Activated CD8-positive, alpha-beta memory T cell treated with anti-CD3 and anti-CD28 coated beads, Interleukin-2, amount 50 U/mL, for 1 hour (primary cell): ENCODE measurements around the gene CFB.
"Not testable (repeated sequence)": the region's sequence is repeated elsewhere in the genome, so short reads cannot be mapped to it uniquely, and the experiment has no call there.

Experiments
- DNase-seq: peaks from one replicate; pipeline ENCODE4 v3.0.0-alpha.2; 2020; ENCODE audit errors: extremely low read depth

The CFB gene

GRCh38 chr6:31911826-31912585 is 33.9 kb upstream of the CFB start:
- DNase-seq, result no peak

GRCh38 chr6:31915351-31915750 is 30.5 kb upstream of the CFB start:
- no peak for DNase-seq

- DNase-seq, result no peak
These were observed 30.1 kb upstream of the CFB start for GRCh38 chr6:31915756-31916155.

DNA sequence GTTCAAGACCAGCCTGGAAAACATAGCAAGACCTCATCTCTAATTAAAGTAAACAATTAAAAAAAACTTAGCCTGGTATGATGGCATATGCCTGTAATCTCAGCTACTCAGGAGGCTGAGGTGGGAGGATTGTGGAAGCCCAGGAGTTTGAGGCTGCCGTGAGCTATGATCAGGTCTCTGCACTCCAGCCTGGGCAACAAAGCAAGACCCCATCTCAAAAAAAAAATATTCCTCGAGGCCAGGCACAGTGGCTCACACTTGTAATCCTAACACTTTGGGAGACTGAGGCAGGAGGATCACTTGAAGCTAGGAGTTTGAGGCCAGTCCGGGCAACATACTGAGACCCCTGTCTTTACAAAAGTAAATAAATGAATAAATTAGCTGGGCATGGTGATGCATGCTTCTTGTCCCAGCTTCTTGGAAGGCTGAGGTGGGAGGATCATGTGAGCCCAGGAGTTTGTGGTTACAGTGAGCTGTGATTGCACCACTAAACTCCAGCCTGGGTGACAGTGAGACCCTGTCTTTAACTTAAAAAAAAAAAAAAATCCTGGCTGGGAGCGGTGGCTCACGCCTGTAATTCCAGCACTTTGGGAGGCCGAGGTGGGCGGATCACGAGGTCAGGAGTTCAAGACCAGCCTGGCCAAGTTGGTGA is 27.7 kb upstream of the CFB start:
- DNase-seq, result no peak

DNA sequence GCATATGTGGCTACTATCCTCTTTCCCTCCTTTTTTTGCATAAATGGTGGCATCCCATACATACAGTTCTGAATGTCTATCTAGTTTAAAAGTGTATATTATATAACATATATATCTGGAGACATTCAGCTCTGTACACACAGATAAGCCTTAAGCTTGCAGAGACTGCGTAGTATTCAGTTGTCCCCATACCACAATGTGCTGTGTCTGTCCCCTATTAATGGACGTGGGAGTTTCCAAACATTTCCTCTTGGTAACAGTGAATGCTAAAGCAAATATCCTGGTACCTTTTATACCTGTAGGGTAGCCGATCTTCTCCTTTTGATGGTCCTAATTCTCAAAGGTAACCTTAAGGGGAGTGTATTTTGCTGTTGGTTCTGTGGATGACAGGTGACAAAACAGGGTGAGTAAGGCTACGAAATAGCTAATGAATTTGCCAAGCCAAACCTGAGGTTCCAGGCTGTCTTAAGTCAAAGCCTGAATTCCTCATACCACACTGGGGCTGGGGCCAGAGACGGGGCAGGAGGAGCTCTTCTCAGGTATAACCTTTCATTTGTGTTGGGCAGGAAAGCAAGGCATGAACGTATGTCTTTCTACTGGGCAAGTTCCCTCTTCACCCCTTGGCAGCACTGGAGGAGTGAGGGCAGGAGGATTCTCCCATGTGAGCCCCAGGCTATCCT is 26.1 kb upstream of the CFB start:
- no peak for DNase-seq

- no peak for DNase-seq
These were observed 25.1 kb upstream of the CFB start for GRCh38 chr6:31920811-31921210.

DNA sequence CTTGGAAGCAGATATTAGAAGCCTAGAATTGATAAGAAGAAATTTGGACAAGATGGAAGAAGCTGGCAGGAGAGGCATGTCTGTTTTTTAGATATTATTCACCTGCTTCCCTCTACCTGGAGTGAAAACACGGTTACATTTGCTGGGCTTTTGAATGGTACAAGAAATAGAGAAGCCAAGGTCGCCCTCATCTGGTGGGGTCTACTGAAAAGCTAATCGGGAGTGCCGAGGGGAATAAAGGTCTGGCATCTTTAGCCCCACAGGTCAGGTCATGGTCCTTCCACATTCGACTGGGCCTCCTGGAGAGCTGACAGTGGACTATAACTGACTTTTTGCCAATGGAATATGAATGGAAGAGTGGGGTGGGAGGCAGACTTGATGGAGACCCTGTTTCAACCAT is 23.0 kb upstream of the CFB start:
- no peak for DNase-seq

GRCh38 chr6:31927242-31927862 is 18.5 kb upstream of the CFB start, which contains the start of gene C2:
C2 (plus strand) TSS chr6:31927717; CDS start chr6:31927753, 36 bp downstream.
- DNase-seq, result no peak

DNA sequence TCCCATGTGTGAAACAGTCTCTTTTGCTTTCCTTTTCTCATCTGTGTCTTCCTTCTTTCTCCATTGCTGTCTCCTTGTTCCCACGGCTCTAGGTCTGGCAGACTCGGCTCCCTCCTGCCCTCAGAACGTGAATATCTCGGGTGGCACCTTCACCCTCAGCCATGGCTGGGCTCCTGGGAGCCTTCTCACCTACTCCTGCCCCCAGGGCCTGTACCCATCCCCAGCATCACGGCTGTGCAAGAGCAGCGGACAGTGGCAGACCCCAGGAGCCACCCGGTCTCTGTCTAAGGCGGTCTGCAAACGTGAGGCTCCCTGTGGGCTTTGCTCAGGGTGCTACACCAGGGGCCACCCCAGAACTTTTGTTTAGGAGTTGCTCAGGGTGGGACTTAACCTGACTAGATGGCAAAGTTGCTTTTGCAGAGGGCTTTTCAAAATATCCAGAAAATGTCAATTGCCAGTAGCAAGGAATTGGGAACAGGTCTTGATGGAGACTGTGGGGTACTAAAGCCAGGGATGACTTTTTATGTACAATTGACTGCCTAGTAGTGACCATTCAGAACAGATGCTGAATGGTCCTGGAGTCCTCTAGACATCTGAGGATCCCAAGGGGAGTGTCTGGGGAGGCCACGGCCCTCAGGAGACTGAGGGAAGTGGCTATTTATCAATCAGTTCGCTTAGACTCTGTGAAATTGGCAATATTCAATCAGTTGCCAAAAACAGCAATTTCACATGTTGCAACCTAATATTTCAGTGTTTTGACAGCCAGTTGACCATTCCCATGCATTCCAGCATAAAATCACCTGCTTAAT is 17.8 kb upstream of the CFB start:
- no peak for DNase-seq

DNA sequence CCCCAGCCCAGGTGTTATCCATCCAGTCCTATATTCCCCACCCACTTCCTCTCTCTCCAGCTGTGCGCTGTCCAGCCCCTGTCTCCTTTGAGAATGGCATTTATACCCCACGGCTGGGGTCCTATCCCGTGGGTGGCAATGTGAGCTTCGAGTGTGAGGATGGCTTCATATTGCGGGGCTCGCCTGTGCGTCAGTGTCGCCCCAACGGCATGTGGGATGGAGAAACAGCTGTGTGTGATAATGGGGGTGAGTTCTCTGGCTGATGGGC is 17.3 kb upstream of the CFB start:
- DNase-seq, result no peak

GRCh38 chr6:31930962-31931361 is 14.9 kb upstream of the CFB start:
- no peak for DNase-seq

GRCh38 chr6:31932137-31932536 is 13.8 kb upstream of the CFB start:
- DNase-seq, result not testable (repeated sequence)

DNA sequence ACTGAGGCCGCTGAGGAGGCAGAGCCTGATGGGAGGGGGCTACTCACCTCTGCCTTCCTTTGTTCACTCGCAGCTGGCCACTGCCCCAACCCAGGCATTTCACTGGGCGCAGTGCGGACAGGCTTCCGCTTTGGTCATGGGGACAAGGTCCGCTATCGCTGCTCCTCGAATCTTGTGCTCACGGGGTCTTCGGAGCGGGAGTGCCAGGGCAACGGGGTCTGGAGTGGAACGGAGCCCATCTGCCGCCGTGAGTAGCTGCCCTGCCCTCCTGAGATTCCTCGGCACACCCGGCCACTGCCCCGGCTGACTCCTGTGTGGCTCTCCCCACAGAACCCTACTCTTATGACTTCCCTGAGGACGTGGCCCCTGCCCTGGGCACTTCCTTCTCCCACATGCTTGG is 12.4 kb upstream of the CFB start:
- DNase-seq, result no peak

- no peak for DNase-seq
These were observed 10.9 kb upstream of the CFB start for GRCh38 chr6:31935021-31935420.

DNA sequence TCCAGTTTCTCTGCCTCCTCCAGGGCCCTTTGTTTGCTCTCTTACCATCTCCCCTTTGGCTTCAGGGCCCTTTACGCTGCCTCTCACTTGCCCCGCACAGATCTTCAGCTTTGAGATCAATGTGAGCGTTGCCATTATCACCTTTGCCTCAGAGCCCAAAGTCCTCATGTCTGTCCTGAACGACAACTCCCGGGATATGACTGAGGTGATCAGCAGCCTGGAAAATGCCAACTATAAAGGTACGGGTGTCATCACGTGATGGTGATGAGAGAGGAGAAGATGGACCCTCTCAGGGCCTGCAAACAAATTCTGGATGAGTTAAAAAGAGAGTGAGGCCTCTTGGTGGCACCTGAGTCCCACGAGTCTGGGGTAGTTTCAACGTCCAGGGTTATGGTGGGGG is 10.1 kb upstream of the CFB start:
- DNase-seq, result no peak

DNA sequence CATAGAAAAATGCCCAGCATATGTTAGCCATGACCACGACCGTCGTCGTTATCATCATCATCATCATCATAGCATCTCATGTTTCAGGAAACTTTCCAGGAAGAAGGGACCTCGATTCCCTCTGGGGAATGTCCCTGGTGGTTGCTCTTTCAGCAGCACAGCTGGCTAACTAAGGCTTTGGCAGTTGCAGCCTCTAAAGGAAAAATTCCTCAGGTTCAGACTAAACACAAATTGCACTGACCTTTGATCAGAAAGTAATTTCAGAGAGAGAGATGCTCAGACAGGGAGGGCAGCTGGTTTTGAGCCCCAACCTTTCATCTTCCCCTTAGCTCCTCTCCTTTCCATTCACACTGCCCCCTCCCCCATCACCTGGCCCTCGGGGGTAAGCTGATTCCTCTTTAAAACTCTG is 5.6 kb upstream of the CFB start:
- no peak for DNase-seq

- DNase-seq, result no peak
These were observed 2.2 kb upstream of the CFB start for GRCh38 chr6:31943742-31944141.

- no peak for DNase-seq
These were observed 765 bp upstream of the CFB start for GRCh38 chr6:31945154-31945506.

GRCh38 chr6:31946370-31946885 is 533 bp downstream of the CFB start:
- DNase-seq, result no peak

DNA sequence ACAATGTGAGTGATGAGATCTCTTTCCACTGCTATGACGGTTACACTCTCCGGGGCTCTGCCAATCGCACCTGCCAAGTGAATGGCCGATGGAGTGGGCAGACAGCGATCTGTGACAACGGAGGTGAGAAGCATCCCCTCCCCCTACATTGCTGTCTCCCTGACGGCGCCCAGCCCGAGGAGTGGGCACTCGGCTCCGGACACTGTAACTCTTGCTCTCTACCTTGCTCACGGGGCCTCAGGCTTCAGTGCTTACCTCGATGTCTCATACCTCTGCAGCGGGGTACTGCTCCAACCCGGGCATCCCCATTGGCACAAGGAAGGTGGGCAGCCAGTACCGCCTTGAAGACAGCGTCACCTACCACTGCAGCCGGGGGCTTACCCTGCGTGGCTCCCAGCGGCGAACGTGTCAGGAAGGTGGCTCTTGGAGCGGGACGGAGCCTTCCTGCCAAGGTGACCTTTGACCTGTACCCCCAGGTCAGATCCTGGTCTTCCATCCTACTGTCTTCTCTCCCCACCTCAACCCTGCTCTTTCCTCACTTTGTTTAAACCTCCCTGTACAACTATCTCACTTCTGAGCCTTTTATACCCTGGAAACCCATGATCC is 1.3 kb downstream of the CFB start:
- no peak for DNase-seq

- DNase-seq, result no peak
These were observed 2.0 kb downstream of the CFB start for GRCh38 chr6:31947864-31948263.
